GM19452 (cell line): ENCODE data around the gene SEC24C.
A peak's percentile ranks its signal among the peaks of the same experiment; 100 is the strongest.
"Not testable (repeated sequence)": the region's sequence is repeated elsewhere in the genome, so short reads cannot be mapped to it uniquely, and the experiment has no call there.

Experiments
- ATAC-seq: cut with Tn5 transposase; IDR thresholded peaks from one replicate; pipeline ENCODE4 v1.9.1; 2021; ENCODE audit not compliant: unreplicated experiment

The SEC24C gene

DNA sequence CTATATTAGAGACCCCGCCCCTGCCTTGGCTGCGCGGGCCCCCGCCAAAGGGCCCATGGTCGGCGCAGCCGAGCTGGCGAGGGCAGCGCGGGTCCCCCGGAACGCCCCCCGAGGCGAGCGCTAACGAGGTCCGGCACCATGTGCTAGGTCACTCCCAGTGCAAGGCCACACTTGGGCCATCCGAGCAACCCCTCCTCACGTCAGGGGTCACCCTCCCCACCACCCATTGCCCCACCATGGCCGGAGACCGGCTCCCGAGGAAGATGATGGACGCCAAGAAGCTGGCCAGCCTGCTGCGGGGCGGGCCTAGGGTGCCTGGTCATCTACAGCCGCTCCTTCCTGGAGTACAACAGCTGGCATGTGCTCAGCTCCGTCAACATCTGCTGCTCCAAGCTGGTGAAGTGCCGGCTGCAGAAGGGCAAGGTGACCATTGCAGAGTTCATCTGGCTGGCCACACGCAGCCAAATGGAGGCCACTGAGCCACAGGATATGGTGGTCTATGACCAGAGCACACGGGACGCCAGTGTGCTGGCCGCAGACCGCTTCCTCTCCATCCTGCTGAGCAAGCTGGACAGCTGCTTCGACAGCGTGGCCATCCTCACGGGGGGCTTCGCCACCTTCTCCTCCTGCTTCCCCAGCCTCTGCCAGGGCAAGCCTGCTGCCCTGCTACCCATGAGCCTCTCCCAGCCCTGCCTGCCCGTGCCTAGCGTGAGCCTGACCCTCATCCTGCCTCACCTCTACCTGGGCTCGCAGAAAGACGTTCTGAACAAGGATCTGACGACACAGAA lies 12.4 kb upstream of the SEC24C start:
- no peak for ATAC-seq

DNA sequence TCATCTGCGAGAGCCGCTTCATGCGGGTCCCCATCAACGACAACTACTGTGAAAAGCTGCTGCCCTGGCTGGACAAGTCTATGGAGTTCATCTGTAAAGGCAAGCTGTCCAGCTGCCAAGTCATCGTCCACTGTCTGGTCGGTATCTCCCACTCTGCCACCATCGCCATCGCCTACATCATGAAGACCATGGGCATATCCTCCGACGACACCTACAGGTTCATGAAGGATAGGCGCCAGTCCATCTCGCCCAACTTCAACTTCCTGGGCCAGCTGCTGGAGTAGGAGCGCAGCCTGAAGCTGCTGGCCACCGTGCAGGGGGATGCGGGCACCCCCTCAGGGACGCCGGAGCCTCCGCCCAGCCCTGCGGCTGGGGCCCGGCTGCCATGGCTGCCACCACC lies 11.7 kb upstream of the SEC24C start:
- no peak for ATAC-seq

DNA sequence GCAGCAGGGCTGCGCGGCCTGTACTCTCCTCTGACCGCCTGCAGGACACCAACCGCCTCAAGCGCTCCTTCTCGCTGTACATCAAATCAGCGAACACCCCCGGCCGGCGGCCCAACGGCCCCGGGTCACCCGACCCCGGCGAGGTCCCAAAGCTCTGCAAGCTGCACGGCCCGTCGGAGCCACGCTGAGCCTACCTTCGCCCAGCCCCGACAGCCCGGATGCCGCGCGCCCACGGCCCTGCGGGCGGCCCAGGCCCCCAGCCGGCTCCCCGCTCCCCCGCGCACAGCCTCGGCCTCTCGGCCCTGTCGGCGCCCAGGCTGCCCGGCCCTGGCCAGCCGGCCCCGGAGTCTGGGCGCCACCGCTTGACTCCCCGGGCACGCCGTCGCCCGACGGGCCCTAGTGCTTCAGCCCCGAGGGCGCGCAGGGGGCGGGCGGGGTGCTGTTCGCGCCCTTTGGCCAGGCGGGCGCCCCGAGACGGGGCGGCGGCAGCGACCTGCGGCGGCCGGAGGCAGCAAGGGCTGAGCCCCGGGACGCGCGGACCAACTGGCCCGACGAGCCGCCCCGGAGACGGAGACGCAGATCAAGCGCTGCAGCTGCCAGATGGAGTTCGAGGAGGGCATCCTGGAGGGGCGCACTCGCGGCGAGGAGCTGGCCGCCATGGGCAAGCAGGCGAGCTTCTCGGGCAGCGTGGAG lies 11.1 kb upstream of the SEC24C start:
- no peak for ATAC-seq

DNA sequence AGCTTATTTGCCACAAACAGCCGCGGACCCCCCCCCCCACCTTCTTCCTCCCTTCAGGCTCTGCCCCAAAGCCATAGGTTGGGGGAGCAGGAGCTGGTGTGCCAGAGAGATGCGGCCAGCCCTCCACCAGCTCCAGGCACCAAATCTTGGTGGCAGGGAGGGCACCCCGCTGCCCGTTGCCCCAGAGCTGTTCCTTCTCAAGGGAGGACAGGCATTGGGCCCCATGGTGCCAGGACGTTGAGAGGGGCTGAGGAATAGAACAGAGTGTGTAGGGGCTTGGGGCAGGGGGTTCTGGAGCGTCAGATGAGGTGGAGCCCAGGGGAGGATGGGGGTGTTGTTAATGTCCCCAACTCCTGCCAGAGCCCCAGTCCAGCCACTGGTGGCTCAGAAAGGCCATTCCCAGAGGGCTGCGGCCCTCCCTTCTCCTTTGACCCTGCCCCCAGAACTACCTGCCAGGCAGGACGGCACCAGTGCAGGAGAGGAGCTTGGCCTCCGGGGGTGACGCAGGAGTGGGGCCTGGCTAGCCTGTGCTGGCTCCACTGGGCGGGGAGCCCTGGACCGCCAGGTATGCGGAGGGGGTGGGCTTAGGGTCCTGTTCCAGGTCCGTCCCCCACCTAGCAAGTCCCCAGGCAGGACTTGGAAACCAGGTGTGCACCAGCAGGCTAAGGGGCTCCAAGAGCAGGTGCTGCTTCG lies 10.0 kb upstream of the SEC24C start:
- ATAC-seq: no peak

DNA sequence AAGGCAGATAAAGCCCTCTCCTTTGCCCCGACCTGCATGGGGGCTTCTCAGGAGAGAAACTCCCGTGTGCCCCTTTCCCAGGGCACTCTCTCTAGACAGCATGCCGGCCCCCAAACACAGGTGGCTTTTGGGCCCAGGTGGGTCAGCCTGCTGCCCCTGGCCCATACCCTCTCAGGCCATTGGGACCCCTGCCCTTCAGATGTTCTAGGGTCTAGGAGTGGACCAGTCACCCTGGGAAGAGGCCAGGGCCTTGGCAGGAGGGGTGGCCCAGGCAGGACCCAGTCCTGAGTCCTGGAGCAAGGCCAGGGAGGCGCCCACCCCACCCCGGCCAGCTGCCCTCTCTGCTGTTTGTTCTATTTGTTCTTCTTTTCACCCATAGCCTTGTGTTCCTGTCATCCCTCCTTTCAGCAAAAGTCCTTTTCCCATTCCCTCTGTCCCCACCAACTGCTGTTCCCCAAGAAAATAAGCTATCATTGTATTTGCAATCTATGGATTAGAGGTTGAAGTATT lies 9.3 kb upstream of the SEC24C start:
- no peak for ATAC-seq

DNA sequence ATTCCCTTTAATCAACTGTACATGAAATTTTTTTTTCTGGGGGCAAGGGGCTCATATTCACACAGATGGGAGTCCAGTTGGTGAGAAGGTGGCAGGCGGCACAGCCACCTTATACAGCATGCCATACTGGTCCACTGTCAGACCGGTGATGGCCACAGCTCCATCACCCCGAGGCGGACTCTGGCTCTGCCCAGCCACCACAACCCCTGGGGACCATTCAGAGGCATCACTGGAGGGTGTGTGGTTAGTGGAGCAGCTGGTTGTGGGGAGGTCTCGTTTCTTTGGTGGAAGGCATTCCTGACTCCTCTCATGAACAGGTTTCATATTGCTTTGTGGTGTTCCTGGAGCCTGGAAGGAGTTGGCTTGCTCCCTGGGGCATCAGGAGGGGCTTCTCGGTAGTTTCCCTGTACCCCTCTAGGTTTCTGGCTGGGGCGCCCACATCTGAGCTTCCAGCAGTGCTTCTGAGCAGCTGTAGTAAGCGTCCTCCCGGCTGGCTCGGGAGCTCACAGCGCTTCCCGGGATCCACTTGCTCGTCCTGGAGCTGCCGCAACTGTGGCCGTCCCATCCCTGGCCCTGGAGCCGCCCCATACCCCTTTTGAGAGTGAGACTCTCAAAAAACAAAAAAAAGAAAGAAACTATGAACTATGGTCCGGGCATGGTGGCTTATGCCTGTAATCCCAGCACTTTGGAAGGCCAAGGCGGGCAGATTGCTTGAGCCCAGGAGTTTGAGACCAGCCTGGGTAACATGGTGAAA lies 3.5 kb upstream of the SEC24C start:
- ATAC-seq: not testable (repeated sequence)

DNA sequence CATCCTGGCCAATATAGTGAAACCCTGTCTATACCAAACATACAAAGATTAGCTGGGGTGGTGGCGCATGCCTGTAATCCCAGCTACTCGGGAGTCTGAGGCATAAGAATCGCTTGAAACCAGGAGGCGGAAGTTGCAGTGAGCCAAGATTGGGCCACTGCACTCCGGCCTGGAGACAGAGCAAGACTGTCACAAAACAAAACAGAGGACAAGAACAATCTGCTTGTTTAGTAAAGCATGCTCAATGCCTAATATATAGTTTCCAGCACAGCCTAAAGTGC lies 1.8 kb upstream of the SEC24C start:
- no peak for ATAC-seq

DNA sequence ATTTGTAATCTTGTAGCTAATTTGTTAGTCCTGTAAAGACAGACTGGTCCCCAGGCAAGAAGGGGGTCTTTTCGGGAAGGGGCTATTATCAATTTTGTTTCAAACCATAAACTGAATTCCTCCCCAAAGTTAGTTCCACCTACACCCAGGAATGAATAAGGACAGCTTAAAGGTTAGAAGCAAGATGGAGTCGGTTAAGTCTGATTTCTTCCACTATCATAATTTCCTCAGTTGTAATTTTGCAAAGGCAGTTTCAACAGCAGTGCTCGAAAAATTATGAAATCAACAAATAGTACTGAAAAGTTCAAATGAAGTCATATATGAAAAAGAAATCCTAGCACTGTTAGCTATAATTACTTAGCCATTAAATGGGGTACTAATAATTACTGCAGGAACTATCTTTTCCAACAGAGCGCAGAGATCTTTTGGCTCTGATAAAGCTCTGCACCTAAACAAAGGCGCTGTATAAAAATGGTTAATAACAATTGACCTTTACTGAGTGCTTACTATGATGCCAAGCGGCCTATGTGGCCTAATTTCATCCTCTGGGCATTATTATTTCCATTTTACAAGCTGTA lies 756 bp upstream of the SEC24C start:
- no peak for ATAC-seq

DNA sequence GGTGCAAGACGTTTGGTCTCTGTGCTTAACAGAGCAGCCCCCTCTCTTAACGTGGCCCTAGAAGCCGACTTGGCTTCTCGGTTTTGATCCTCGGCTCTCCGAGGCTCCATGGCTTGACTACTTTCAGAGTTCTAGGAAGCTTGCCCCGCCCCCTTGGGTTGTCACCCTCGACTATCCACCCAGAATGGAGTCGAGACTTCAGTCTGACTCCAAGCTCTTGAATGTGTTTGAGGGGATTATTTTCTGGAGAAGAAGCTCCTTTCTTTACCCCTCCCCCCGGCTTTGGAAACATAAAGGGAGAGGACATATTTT lies 448 bp downstream of the SEC24C start:
- ATAC-seq: peak; percentile 22

DNA sequence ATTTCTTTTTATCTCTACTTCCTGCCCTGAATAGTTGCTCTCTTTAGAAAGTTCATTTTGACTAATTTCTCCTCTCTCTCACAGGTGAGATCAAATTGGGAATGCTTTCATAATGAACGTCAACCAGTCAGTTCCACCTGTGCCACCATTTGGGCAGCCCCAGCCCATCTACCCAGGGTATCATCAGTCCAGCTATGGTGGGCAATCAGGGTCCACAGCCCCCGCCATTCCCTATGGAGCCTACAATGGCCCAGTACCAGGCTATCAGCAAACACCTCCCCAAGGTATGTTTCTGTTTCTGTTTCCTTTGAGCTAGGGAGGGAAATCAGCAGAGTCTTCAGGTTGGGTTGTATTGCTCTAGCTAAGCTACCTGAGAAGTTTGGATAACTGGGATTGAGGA lies 2.5 kb downstream of the SEC24C start:
- no peak for ATAC-seq

DNA sequence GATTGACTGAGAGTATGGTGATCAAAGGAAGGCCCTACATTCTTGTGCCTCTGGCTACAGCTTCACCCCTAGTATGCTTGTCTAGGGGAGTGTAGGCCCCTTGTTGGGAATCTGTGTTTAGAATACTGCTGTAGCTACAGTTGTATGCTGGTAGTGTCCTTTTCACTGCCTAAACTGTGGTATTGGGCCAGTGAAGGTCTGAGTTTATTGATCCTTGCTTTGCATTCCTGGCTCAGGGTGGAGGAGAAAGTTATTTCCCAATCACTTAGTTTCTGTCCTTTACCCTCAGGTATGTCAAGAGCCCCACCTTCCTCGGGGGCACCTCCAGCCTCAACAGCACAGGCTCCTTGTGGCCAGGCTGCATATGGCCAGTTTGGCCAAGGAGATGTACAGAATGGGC lies 6.6 kb downstream of the SEC24C start:
- no peak for ATAC-seq

DNA sequence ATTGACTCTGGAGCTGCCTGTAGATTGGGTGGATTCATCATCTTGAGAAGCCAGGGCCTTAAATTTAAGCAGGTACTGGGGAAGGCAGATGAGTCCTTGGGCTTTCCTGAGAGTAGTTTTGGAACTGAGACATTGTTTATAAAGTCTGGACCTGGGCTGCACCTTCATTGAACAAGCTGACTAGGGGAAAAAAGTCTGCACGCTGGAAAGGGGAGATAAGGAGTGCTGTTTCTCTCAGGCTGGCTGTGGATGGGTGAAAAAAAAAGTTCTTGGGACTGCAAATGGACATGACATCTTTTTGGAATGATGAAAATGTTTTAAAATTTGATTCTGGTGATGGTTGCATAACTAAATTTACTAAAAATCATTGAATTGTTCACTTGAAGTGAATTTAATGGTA lies 12.0 kb downstream of the SEC24C start:
- no peak for ATAC-seq

DNA sequence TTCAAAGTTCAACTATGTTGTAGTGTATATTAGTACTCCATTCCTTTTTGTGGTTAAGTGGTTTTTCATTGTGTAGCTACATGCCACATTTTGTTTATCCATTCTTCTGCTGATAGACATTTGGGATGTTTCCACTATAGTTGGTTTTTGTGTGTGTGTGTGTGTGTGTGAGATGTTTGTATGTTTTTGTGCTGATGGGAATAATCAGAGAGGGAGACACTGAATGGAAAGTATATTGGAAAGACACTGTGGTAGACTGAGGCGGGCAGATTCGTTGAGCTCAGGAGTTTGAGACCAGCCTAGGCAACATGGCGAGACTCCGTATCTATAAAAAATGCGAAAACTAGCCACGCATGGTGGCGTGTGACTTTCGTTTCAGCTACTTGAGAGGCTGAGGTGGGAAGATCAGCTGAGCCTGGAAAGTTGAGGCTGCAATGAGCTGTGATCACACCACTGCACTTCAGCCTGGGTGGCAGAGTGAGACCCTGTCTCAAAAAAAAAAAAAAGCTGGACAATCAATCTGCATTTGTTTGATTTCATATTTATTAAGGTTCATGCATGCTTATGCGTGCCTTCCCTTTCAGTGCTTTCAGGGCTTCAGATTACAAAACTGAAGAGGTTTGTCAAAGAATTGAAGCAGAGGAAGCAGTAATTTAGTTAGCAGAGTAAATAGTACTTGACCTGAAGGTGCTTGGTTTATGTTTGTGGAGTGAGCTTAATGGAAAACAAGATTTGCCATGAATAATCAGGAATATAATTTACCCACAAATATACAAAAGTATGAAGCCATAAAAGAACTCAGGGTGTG lies 14.7 kb downstream of the SEC24C start:
- ATAC-seq: no peak

DNA sequence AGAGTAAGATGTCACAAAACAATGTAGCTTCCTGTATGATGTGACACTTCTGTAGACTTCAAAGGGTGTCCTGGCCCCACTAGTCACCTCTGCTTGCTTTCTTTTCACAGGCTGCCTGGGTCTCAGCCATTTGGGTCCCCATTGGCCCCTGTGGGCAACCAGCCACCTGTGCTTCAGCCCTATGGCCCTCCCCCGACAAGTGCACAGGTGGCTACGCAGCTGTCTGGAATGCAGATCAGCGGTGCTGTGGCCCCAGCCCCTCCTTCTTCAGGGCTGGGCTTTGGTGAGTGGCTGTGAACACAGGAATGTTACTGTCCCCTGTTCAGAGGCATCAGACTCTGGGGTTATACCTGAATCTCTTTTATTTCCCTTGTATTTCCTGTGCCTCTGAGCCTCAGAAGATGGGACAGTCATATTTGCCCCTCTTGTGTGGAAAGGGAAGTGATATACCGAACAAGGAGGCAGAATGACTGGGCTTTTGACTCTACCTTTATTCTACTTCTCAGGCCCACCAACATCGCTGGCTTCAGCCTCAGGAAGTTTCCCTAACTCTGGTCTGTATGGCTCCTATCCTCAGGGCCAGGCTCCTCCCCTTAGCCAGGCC lies 15.4 kb downstream of the SEC24C start:
- no peak for ATAC-seq

DNA sequence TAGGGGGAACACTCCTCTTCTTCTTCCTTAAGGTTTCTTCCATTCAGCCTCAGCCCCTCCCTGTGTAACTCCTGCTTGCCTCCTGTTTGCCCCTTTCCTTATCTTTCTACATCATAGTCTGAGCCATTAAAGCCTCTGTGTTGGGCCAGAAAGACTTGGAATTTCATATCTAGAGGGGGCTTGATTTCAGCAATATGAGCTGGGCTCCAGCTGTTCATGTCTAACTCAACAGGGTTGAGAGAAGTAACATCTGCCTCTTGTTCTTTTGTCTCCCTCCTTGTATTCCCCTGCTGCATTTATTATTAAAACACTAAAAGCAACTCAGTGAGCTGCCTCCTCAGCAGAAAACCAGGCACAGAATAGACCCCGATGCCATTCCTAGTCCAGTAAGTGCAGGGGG lies 17.6 kb downstream of the SEC24C start:
- ATAC-seq: no peak

DNA sequence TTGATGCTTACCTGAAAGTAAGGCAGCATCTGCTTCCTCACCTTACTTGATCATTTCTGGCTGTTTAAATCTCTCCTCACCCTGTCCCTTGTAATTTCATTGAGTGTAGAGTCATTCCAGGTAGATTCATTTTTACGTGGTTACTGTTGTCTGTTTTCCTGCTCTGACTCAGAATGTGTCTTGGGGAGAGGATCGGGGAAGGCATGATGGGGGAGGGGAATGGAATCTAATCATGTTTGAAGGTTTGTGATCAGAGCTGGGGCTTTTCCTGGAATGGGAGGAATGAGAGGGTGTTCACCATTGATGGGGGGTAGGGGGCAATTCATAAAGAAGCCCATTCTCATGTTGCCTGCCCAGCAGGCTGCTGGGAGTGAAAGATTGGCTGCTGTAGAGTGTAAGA lies 18.7 kb downstream of the SEC24C start:
- no peak for ATAC-seq

DNA sequence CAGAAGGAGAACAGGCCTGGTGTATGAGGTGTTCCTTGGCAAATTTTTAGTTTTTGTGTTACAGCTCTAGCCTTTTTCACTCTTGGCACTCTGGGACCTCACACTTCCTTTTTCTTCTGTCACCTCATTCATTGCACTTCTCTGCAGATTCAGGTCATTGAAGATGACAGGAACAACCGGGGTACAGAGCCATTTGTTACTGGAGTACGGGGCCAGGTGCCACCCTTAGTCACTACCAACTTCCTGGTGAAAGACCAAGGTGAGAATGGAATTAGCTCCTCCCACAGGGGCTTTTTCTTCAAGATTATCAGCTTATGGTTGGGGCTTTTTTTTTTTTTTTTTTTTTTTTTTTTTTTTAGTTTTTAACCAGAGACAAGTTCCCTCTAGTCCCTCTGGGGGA lies 19.2 kb downstream of the SEC24C start:
- no peak for ATAC-seq

DNA sequence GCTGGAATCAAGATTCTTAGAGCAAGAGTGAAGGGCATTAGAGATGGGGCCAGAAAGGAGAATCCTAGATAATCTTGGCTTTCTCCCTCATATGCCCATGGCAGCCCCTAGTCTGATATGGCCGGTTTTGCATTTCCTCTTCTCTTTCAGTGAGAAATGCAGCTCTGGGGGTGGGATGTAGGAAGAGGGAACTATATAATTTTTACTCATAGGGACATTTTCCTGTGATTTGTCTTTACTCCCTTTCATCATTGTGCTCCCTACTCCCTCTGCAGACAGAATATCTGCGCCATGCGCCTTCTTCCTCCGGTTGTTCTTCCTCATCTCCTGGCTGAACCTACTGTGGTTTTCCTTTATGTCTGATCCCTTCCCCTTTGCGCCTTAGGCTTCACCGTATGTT lies 20.9 kb downstream of the SEC24C start:
- no peak for ATAC-seq

DNA sequence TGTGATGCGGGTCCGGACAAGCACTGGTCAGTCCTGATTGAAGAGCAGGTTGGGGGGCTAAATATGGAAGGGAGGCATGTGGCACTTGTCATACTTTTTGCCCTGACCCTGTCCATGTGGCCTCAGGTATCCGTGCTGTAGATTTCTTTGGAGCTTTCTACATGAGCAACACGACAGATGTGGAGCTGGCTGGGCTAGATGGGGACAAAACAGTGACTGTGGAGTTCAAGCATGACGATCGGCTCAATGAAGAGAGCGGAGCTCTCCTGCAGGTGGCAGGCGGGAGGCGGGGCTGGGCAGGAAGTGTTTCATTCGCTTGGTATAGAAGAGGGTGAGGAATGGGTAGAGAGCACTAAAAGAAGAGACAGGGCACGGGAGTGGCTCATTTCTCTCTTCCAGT lies 24.7 kb downstream of the SEC24C start:
- no peak for ATAC-seq

DNA sequence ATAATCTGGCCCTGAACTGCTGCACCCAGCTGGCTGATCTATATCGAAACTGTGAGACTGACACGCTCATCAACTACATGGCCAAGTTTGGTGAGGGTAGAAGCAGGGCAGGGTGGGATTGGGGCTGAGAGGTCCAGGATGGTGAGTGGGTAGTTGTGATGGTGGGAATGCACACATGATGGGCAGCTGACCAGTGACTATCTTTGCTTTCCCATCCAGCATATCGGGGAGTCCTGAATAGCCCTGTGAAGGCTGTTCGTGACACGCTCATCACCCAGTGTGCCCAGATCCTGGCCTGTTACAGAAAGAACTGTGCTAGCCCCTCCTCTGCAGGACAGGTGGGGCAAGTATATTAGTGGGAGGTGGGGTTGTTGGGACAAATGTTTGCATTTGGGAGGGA lies 25.2 kb downstream of the SEC24C start:
- ATAC-seq: no peak
